HG03280 (cell line): ENCODE data around the gene RGL2.

Experiments
- ATAC-seq: cut with Tn5 transposase; IDR thresholded peaks from one replicate; pipeline ENCODE4 v1.9.1; 2021; ENCODE audit warnings: mild to moderate bottlenecking, moderate library complexity; ENCODE audit not compliant: unreplicated experiment

RGL2 gene

DNA sequence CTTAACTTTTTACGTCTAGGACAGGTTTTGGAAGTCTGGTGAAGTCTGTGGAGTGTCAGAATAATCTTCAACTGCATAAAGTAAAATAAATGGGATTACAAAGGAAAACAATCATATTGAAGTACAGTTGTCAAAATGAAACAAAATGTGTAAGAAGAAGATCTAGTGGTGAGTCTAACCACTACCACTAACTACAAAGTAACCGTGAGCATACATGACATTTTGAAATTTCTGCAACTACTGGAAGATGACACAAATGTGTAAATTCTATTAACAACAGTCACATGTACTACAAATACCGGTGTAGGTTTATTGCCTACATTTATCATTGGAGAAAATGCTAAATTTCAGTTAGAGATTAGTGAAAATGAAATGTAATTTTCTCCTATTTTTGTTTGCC is 56.8 kb downstream of the RGL2 start:
- no peak for ATAC-seq
